HepG2 (cell line): ENCODE results near the gene TRIO. TPM values are rescaled to one million over a fixed set of nuclear protein-coding genes. Genes with fewer than 3 reads are reported as not detected.

Source experiments
- JUND ChIP-seq: sonication (generic); formaldehyde crosslinking; IDR thresholded peaks from 2 replicates; pipeline ENCODE4 v1.8.0; 2022; ENCODE audit warnings: mild to moderate bottlenecking, missing genetic modification reagents
- MTA3 ChIP-seq: sonication (generic); formaldehyde crosslinking; IDR thresholded peaks from 2 replicates; pipeline ENCODE4 v1.4.0; 2020; ENCODE audit warnings: missing genetic modification reagents
- NFE2 ChIP-seq: sonication (generic); formaldehyde crosslinking; IDR thresholded peaks from 2 replicates; pipeline ENCODE4 v1.4.0; 2020; ENCODE audit warnings: missing genetic modification reagents
- RXRA ChIP-seq: sonication (generic); formaldehyde crosslinking; IDR thresholded peaks from 2 replicates; pipeline ENCODE4 v1.5.1; 2020; ENCODE audit warnings: missing genetic modification reagents
- U2AF1 ChIP-seq: fragments of 200-400 bp; formaldehyde crosslinking; optimal IDR thresholded peaks from 2 replicates; pipeline ENCODE3; 2017; ENCODE audit warnings: mild to moderate bottlenecking, low read depth, low read length
- ZBTB40 ChIP-seq, 2 experiments: fragments of 450-650 bp in 1 of 2; sonication (generic) in 1 of 2; formaldehyde crosslinking in 1 of 2; IDR thresholded peaks; 2 replicates each; pipeline versions ENCODE4 v1.6.1 to v1.8.0; 2016 to 2022; ENCODE audit warnings: antibody characterized with exemption in 1 of 2, mild to moderate bottlenecking in 1 of 2, missing genetic modification reagents in 1 of 2
- ZBTB42 ChIP-seq: sonication (generic); formaldehyde crosslinking; IDR thresholded peaks from 2 replicates; pipeline ENCODE4 v1.5.0; 2020; ENCODE audit warnings: mild to moderate bottlenecking, missing genetic modification reagents
- ZFP1 ChIP-seq: IDR thresholded peaks from 2 replicates; pipeline ENCODE4 v1.6.1; 2016
- ZNF143 ChIP-seq: sonication (generic); formaldehyde crosslinking; IDR thresholded peaks from 2 replicates; pipeline ENCODE4 v1.4.0; 2020; ENCODE audit warnings: missing genetic modification reagents
- ZNF20 ChIP-seq: sonication (generic); formaldehyde crosslinking; IDR thresholded peaks from 2 replicates; pipeline ENCODE4 v1.4.0; 2020; ENCODE audit warnings: mild to moderate bottlenecking, moderate library complexity, missing genetic modification reagents
- ZNF34 ChIP-seq: sonication (generic); formaldehyde crosslinking; IDR thresholded peaks from 2 replicates; pipeline ENCODE4 v1.4.0; 2020; ENCODE audit warnings: mild to moderate bottlenecking, missing genetic modification reagents, borderline replicate concordance
- ZNF557 ChIP-seq: sonication (generic); formaldehyde crosslinking; IDR thresholded peaks from 2 replicates; pipeline ENCODE4 v1.4.0; 2020; ENCODE audit warnings: missing genetic modification reagents
- polyA plus RNA-seq, 8 experiments: library from polyadenylated mRNA; depleted of rRNA in 3 of 8; stranded (reverse) in 7 of 8; unstranded in 1 of 8; fragments of >200 nt; fragmentation: Illumina TruSeq in 4 of 8; extraction: Trizol in 4 of 8; gene quantifications; 2 replicates each; pipeline versions ENCODE4 v1.2.1 to v1.2.3, GENCODE V29; 2011 to 2016; ENCODE audit warnings: low read depth in 4 of 8, missing spikeins in 1 of 8, mixed read lengths in 1 of 8; ENCODE audit not compliant: insufficient read depth in 1 of 8
- total RNA-seq, 5 experiments: library from RNA; depleted of rRNA; stranded (reverse); fragments of >200 nt; fragmentation: Illumina TruSeq; extraction: Trizol; gene quantifications; 2 replicates each; pipeline ENCODE4 v1.2.3, GENCODE V29; 2016; ENCODE audit warnings: low read depth in 1 of 5
- TF ChIP-seq, protein P1 (sequence below): sonication (generic); formaldehyde crosslinking; IDR thresholded peaks from 2 replicates; pipeline ENCODE4 v1.5.0; 2020; ENCODE audit warnings: missing genetic modification reagents
- TF ChIP-seq, protein P2 (sequence below): sonication (generic); formaldehyde crosslinking; IDR thresholded peaks from 2 replicates; pipeline ENCODE4 v1.4.0; 2020; ENCODE audit warnings: missing genetic modification reagents

TRIO gene
- total and polyA plus RNA-seq, 2 of the 13 experiments (the other 11 are each of a cell fraction or from before 2014, with no cell fraction given) = 45.2 to 45.9 TPM

GRCh38 chr5:14212838-14213237 is 69.7 kb downstream of the TRIO start (continued):
- TF ChIP-seq ZBTB40 (IDR thresholded peaks at IDR 0.05) (no peak), ZBTB40 (CRISPR knock-in tag; IDR thresholded peaks at IDR 0.05) (no peak), ZNF557 (CRISPR knock-in tag) (no peak), ZBTB42 (no peak), U2AF1 (no peak), ZFP1 (no peak), JUND (no peak), RXRA (no peak; the same call in 1 of the 2 replicates), MTA3 (CRISPR knock-in tag) (no peak), ZNF34 (CRISPR knock-in tag) (no peak), ZNF20 (CRISPR knock-in tag) (no peak), ZNF143 (no peak), NFE2 (CRISPR knock-in tag) (no peak)
- TF ChIP-seq, protein P1, sequence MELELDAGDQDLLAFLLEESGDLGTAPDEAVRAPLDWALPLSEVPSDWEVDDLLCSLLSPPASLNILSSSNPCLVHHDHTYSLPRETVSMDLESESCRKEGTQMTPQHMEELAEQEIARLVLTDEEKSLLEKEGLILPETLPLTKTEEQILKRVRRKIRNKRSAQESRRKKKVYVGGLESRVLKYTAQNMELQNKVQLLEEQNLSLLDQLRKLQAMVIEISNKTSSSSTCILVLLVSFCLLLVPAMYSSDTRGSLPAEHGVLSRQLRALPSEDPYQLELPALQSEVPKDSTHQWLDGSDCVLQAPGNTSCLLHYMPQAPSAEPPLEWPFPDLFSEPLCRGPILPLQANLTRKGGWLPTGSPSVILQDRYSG = no peak
- TF ChIP-seq, protein P2, sequence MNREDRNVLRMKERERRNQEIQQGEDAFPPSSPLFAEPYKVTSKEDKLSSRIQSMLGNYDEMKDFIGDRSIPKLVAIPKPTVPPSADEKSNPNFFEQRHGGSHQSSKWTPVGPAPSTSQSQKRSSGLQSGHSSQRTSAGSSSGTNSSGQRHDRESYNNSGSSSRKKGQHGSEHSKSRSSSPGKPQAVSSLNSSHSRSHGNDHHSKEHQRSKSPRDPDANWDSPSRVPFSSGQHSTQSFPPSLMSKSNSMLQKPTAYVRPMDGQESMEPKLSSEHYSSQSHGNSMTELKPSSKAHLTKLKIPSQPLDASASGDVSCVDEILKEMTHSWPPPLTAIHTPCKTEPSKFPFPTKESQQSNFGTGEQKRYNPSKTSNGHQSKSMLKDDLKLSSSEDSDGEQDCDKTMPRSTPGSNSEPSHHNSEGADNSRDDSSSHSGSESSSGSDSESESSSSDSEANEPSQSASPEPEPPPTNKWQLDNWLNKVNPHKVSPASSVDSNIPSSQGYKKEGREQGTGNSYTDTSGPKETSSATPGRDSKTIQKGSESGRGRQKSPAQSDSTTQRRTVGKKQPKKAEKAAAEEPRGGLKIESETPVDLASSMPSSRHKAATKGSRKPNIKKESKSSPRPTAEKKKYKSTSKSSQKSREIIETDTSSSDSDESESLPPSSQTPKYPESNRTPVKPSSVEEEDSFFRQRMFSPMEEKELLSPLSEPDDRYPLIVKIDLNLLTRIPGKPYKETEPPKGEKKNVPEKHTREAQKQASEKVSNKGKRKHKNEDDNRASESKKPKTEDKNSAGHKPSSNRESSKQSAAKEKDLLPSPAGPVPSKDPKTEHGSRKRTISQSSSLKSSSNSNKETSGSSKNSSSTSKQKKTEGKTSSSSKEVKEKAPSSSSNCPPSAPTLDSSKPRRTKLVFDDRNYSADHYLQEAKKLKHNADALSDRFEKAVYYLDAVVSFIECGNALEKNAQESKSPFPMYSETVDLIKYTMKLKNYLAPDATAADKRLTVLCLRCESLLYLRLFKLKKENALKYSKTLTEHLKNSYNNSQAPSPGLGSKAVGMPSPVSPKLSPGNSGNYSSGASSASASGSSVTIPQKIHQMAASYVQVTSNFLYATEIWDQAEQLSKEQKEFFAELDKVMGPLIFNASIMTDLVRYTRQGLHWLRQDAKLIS = no peak
